ENCODE results near the gene RARS2. TPM values are rescaled to one million over a fixed set of nuclear protein-coding genes. Genes with fewer than 3 reads are reported as not detected.

RARS2 gene
- total RNA-seq, 2 experiments from 2014 or later, result 17.4 to 20.4 TPM

DNA sequence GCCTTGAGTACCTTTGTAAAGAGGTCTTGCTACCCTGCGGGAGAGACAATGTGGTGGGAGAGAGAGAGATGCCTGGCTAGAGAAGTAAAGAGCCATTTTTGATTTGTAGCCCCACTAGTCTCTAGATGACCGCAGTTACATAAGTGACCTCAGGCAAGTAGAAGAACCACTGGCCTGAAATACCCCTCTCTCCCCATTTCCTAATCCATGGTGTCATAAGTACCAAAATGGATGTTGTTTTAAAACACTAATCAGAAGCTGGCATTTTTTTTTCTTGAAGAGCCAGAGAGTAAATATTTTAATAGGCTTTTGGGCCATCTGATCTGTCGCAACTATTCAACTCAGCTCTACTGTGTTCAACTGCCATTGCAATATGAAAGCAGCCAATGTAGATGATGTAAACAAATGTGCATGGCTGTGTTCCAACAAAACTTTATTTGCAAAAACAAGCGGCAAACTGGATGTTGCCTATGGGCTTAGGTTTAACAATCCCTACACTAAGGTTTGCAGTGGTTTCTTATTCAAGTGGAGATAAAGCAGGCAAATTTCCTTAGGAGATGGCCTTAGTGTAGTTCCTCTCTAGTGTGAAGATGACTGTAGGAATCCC lies 36.5 kb downstream of the RARS2 start:
- Mint-ChIP-seq H3K36me3 (ENCODE audit: low read depth) (peaks cover 28% of the 10 kb centered on the region), H3K27me3 (no peaks in the 10 kb centered on the region), H3K27ac (no peak overlapping the region), H3K4me3 (no peak overlapping the region), H3K9me3 (no peaks in the 10 kb centered on the region), H3K4me1 (ENCODE audit: low read depth) (peaks cover 3% of the 10 kb centered on the region)
- intact Hi-C loops (cut with micrococcal nuclease), result no loop called here
- TF ChIP-seq, protein P1, sequence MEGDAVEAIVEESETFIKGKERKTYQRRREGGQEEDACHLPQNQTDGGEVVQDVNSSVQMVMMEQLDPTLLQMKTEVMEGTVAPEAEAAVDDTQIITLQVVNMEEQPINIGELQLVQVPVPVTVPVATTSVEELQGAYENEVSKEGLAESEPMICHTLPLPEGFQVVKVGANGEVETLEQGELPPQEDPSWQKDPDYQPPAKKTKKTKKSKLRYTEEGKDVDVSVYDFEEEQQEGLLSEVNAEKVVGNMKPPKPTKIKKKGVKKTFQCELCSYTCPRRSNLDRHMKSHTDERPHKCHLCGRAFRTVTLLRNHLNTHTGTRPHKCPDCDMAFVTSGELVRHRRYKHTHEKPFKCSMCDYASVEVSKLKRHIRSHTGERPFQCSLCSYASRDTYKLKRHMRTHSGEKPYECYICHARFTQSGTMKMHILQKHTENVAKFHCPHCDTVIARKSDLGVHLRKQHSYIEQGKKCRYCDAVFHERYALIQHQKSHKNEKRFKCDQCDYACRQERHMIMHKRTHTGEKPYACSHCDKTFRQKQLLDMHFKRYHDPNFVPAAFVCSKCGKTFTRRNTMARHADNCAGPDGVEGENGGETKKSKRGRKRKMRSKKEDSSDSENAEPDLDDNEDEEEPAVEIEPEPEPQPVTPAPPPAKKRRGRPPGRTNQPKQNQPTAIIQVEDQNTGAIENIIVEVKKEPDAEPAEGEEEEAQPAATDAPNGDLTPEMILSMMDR (IDR thresholded peaks at IDR 0.05), result no peak
- POLR2A ChIA-PET, result interaction anchor here (0.6 kb wide), 1 partner anchor 215 kb away, joined by 3 read pairs; no protein-coding TSS in a partner anchor
- CTCF ChIA-PET, result interaction anchor here (1.5 kb wide), 1 partner anchor 14 kb away, joined by 5 read pairs; no protein-coding TSS in a partner anchor
- ATAC-seq (no peak), DNase-seq (no peak)

DNA sequence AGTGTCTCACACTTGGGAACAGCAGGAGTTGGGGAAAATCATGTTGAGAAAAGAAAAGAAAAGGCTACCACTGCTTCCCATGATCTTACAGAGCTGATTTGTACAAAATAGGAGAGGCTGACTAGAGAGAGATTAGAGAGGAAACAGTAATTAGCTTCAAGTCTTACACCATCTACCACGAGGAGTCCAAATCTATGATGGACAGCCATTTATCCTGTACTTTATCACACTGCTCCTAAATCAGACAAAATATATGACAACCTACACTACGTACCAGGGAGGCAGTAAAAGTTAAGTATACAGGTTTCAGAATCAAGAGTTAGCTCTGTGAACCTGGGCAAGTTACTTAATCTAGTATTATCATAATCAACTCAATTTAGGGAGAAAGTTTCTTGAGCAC lies 38.0 kb downstream of the RARS2 start:
- POLR2A ChIA-PET, result interaction anchor here (0.6 kb wide), 1 partner anchor 1089 kb away, joined by 3 read pairs; no protein-coding TSS in a partner anchor
- no peaks in the 10 kb centered on the region for H3K9me3 Mint-ChIP-seq
- H3K27ac Mint-ChIP-seq, result no peak overlapping the region
- H3K27me3 Mint-ChIP-seq, result no peaks in the 10 kb centered on the region
- no peak for DNase-seq
- ATAC-seq, result no peak
- peaks cover 30% of the 10 kb centered on the region for H3K36me3 Mint-ChIP-seq (ENCODE audit: low read depth)
- H3K4me3 Mint-ChIP-seq, result no peak overlapping the region
- H3K4me1 Mint-ChIP-seq (ENCODE audit: low read depth), result peaks cover 3% of the 10 kb centered on the region
- intact Hi-C loops (cut with micrococcal nuclease), result no loop called here
- CTCF ChIA-PET, result interaction anchor here (1.6 kb wide), 1 partner anchor 473 kb away, joined by 4 read pairs; no protein-coding TSS in a partner anchor
- TF ChIP-seq, protein P1 (IDR thresholded peaks at IDR 0.05), result no peak

DNA sequence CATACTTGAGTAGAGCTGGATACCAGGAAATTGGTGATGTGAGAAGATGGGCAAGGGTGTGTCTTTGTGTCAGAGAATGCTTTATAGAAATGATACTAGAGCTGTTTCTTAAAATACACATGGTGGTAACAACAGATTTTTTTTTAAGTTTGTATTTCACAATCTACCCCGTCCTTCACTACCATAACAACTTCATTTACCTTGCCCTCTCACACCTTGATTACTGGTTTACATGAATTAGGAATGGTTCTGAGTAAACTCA lies 45.4 kb downstream of the RARS2 start:
- DNase-seq, result no peak
- intact Hi-C loops (cut with micrococcal nuclease), result no loop called here
- CTCF ChIA-PET, result interaction anchor here (1.2 kb wide), 1 partner anchor 465 kb away, joined by 3 read pairs; no protein-coding TSS in a partner anchor

DNA sequence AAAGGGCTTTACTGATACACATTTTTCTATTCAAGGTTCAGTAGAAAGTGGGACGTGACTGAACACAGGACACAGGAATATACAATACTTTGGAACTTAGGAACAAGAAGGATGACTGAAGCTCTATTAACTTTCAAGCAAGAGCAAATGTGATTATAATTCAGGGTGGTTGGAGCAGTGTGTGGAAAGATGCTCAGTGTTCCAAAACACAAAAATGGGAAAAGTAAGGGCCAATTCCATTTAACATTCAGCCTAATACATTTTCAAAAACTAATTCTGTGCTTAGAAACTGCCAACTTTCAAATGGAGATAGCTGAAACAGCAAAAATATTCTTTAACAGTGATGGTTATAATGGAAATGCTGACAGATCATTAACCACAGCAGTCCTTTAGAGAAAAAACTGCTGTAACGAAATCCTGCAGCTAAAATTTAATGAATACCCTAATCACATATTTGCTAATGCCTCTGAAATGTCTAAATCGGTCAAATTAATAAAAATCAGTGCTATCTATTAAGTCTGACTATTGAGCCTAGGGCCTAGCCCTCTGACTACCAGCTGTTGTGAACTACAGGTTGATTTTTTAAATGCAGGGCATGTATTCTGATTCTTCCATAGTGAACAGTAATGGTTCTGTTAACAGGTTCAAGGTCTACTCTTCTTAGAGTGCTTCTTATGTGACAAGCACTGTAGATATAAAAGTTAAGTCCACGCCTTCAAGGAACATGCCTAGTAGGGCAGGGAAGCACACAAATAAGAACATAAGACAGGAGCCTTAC lies 45.9 kb downstream of the RARS2 start:
- no peaks in the 10 kb centered on the region for H3K27me3 Mint-ChIP-seq
- intact Hi-C loops (cut with micrococcal nuclease), result no loop called here
- CTCF ChIA-PET, result interaction anchor here (1.2 kb wide), 1 partner anchor 465 kb away, joined by 3 read pairs; no protein-coding TSS in a partner anchor
- POLR2A ChIA-PET, result no interaction called here
- H3K9me3 Mint-ChIP-seq, result peaks cover 8% of the 10 kb centered on the region
- H3K27ac Mint-ChIP-seq, result no peak overlapping the region
- peaks cover 40% of the 10 kb centered on the region for H3K36me3 Mint-ChIP-seq (ENCODE audit: low read depth)
- no peak for DNase-seq
- TF ChIP-seq, protein P1 (IDR thresholded peaks at IDR 0.05), result no peak
- H3K4me1 Mint-ChIP-seq (ENCODE audit: low read depth), result no peaks in the 10 kb centered on the region
- no peak for ATAC-seq
- no peak overlapping the region for H3K4me3 Mint-ChIP-seq

More for the DNA sequence above, 45.4 kb downstream of the RARS2 start:
- TF ChIP-seq, protein P1 (IDR thresholded peaks at IDR 0.05), result no peak
- H3K27ac Mint-ChIP-seq, result no peak overlapping the region
- H3K27me3 Mint-ChIP-seq, result no peaks in the 10 kb centered on the region
- peaks cover 37% of the 10 kb centered on the region for H3K36me3 Mint-ChIP-seq (ENCODE audit: low read depth)
- ATAC-seq, result no peak
- H3K9me3 Mint-ChIP-seq, result peaks cover 8% of the 10 kb centered on the region
- POLR2A ChIA-PET, result no interaction called here
- no peaks in the 10 kb centered on the region for H3K4me1 Mint-ChIP-seq (ENCODE audit: low read depth)
- H3K4me3 Mint-ChIP-seq, result no peak overlapping the region

DNA sequence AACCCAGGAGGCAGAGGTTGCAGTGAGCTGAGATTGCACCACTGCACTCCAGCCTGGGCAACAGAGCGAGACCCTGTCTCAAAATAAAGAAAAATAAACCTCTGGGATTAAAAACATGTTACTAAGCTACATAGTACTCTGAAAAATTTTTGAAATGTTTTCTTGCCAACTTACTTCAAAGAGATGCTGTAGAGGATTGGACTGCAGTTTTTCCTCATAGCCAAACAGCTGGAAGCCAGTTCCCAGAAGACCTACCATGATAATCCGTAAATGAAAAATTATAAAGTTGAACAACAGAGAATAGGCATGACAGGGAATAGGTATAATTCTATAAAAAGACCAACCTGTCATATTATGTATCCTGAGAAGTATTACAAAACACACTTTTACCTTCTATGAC lies 48.0 kb downstream of the RARS2 start:
- peaks cover 42% of the 10 kb centered on the region for H3K36me3 Mint-ChIP-seq (ENCODE audit: low read depth)
- peaks cover 8% of the 10 kb centered on the region for H3K9me3 Mint-ChIP-seq
- H3K4me1 Mint-ChIP-seq (ENCODE audit: low read depth), result no peaks in the 10 kb centered on the region
- TF ChIP-seq, protein P1 (IDR thresholded peaks at IDR 0.05), result no peak
- no peak for ATAC-seq
- intact Hi-C loops (cut with micrococcal nuclease), result no loop called here
- H3K27ac Mint-ChIP-seq, result no peak overlapping the region
- POLR2A ChIA-PET, result no interaction called here
- no peak overlapping the region for H3K4me3 Mint-ChIP-seq
- DNase-seq, result no peak
- CTCF ChIA-PET, result no interaction called here
- no peaks in the 10 kb centered on the region for H3K27me3 Mint-ChIP-seq
